ENCODE measurements around the gene ITGA1.
"Not testable (repeated sequence)": the region's sequence is repeated elsewhere in the genome, so short reads cannot be mapped to it uniquely, and the experiment has no call there.

ITGA1 gene

GRCh38 chr5:52829664-52830063 is 41.9 kb downstream of the ITGA1 start:
- no peak for DNase-seq (ENCODE audit: low read depth in 2 of 2)

GRCh38 chr5:52830650-52831049 is 42.9 kb downstream of the ITGA1 start:
- DNase-seq (ENCODE audit: low read depth in 2 of 2) = no peak

GRCh38 chr5:52831786-52832511 is 44.2 kb downstream of the ITGA1 start:
- no peak for DNase-seq (ENCODE audit: low read depth in 2 of 2)

GRCh38 chr5:52834320-52834719 is 46.6 kb downstream of the ITGA1 start:
- no peak for DNase-seq (ENCODE audit: low read depth in 2 of 2)

- no peak for DNase-seq (ENCODE audit: low read depth in 2 of 2)
These were observed 49.4 kb downstream of the ITGA1 start for GRCh38 chr5:52837068-52837467.

GRCh38 chr5:52837591-52838001 is 49.9 kb downstream of the ITGA1 start:
- no peak for DNase-seq (ENCODE audit: low read depth in 2 of 2)

GRCh38 chr5:52838326-52839015 is 50.8 kb downstream of the ITGA1 start:
- no peak for DNase-seq (ENCODE audit: low read depth in 2 of 2)

- DNase-seq (ENCODE audit: low read depth in 2 of 2) = no peak
These were observed 51.6 kb downstream of the ITGA1 start for GRCh38 chr5:52839285-52839684.

- no peak for DNase-seq (ENCODE audit: low read depth in 2 of 2)
These were observed 52.7 kb downstream of the ITGA1 start for GRCh38 chr5:52840277-52841050.

GRCh38 chr5:52841114-52841513 is 53.4 kb downstream of the ITGA1 start:
- no peak for DNase-seq (ENCODE audit: low read depth in 2 of 2)

- no peak for DNase-seq (ENCODE audit: low read depth in 2 of 2)
These were observed 54.4 kb downstream of the ITGA1 start for GRCh38 chr5:52842111-52842510.

- no peak for DNase-seq (ENCODE audit: low read depth in 2 of 2)
These were observed 57.2 kb downstream of the ITGA1 start for GRCh38 chr5:52844885-52845284.

- DNase-seq (ENCODE audit: low read depth in 2 of 2) = no peak
These were observed 58.6 kb downstream of the ITGA1 start for GRCh38 chr5:52846182-52846842.

GRCh38 chr5:52848688-52849087 is 61.0 kb downstream of the ITGA1 start:
- DNase-seq (ENCODE audit: low read depth in 2 of 2) = not testable (repeated sequence)

- DNase-seq (ENCODE audit: low read depth in 2 of 2) = no peak
These were observed 61.8 kb downstream of the ITGA1 start for GRCh38 chr5:52849544-52849943.

GRCh38 chr5:52853650-52854049 is 65.9 kb downstream of the ITGA1 start:
- DNase-seq (ENCODE audit: low read depth in 2 of 2) = no peak

GRCh38 chr5:52854301-52854700 is 66.6 kb downstream of the ITGA1 start:
- DNase-seq (ENCODE audit: low read depth in 2 of 2) = no peak

- DNase-seq (ENCODE audit: low read depth in 2 of 2) = no peak
These were observed 67.2 kb downstream of the ITGA1 start for GRCh38 chr5:52854949-52855348.

- no peak for DNase-seq (ENCODE audit: low read depth in 2 of 2)
These were observed 68.8 kb downstream of the ITGA1 start for GRCh38 chr5:52856564-52856963.

GRCh38 chr5:52859628-52860027 is 71.9 kb downstream of the ITGA1 start:
- no peak for DNase-seq (ENCODE audit: low read depth in 2 of 2)

- no peak for DNase-seq (ENCODE audit: low read depth in 2 of 2)
These were observed 73.7 kb downstream of the ITGA1 start for GRCh38 chr5:52861368-52861767.

- no peak for DNase-seq (ENCODE audit: low read depth in 2 of 2)
These were observed 76.1 kb downstream of the ITGA1 start for GRCh38 chr5:52863715-52864290.
